Measurements from ENCODE around the gene MYBBP1A.

DNA sequence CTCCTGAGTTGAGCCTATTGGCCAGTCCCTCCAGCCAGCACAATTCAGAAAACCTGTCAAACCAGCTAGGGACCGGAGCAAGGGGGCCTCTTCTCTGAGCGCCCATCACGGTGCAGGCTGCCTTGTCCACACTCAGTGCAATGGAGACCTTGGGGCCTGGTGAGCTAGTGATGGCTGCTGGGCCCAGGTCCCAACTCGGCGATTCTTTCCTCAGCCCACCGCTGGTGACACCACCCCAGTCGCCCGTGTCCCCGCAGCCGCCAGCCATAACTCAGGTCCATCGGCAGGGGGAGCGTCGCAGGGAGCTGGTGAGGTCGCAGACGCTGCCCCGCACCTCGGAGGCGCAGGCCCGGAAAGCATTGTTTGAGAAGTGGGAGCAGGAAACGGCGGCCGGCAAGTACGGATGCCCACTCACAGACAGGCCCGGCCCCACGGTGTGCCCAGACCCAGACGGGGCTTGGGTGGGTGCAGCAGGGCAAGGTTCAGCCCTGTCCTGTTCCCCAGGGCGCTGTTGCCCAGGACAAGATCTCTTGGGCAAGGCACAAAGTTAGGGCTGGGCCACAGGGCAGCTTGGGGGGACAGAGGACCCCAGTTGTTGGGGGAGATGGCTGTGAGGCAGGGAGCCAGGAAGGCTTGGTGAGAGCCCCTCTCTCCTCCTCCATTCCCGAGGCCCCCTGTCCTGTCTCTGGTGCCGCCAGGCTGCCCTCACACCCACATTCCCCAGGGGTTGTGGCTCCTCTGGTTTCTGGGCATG, 39.9 kb upstream of the MYBBP1A start:
- TF ChIP-seq SIRT6 (IDR thresholded peaks at IDR 0.05; ENCODE audit: low read length): no peak
- no peak for TF ChIP-seq CREB1 (IDR thresholded peaks at IDR 0.05)
- no peak for TF ChIP-seq SP4 (IDR thresholded peaks at IDR 0.05; ENCODE audit: low read length)
- TF ChIP-seq, protein P1, sequence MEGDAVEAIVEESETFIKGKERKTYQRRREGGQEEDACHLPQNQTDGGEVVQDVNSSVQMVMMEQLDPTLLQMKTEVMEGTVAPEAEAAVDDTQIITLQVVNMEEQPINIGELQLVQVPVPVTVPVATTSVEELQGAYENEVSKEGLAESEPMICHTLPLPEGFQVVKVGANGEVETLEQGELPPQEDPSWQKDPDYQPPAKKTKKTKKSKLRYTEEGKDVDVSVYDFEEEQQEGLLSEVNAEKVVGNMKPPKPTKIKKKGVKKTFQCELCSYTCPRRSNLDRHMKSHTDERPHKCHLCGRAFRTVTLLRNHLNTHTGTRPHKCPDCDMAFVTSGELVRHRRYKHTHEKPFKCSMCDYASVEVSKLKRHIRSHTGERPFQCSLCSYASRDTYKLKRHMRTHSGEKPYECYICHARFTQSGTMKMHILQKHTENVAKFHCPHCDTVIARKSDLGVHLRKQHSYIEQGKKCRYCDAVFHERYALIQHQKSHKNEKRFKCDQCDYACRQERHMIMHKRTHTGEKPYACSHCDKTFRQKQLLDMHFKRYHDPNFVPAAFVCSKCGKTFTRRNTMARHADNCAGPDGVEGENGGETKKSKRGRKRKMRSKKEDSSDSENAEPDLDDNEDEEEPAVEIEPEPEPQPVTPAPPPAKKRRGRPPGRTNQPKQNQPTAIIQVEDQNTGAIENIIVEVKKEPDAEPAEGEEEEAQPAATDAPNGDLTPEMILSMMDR (IDR thresholded peaks at IDR 0.05; ENCODE audit: control extremely low read depth in 1 of 3, insufficient read depth in 1 of 3, low read depth in 1 of 3, low read length in 3 of 3): peak; percentile 57 to 76 (median 69)
- TF ChIP-seq SRF (IDR thresholded peaks at IDR 0.05; ENCODE audit: low read depth, low read length): no peak
- TF ChIP-seq EGR1 (IDR thresholded peaks at IDR 0.05; ENCODE audit: borderline replicate concordance, low read depth, low read length): no peak
- TF ChIP-seq, protein P2, sequence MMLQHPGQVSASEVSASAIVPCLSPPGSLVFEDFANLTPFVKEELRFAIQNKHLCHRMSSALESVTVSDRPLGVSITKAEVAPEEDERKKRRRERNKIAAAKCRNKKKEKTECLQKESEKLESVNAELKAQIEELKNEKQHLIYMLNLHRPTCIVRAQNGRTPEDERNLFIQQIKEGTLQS (IDR thresholded peaks at IDR 0.05; ENCODE audit: insufficient read depth, low read depth, low read length): no peak
- no peak for TF ChIP-seq KDM1A (IDR thresholded peaks at IDR 0.05; ENCODE audit: borderline replicate concordance, low read length)
- no peak for TF ChIP-seq SIX5 (IDR thresholded peaks at IDR 0.05; ENCODE audit: low read depth, low read length)
- no peak for TF ChIP-seq TEAD4 (IDR thresholded peaks at IDR 0.05; ENCODE audit: low read depth, low read length)
